HG03432 (cell line): Measurements from ENCODE around the gene DHX35.
"Not testable (repeated sequence)": the region's sequence is repeated elsewhere in the genome, so short reads cannot be mapped to it uniquely, and the experiment has no call there.

Experiments used
- ATAC-seq: cut with Tn5 transposase; IDR thresholded peaks from one replicate; pipeline ENCODE4 v1.9.1; 2021; ENCODE audit warnings: mild to moderate bottlenecking, moderate library complexity; ENCODE audit not compliant: unreplicated experiment

Gene DHX35

DNA sequence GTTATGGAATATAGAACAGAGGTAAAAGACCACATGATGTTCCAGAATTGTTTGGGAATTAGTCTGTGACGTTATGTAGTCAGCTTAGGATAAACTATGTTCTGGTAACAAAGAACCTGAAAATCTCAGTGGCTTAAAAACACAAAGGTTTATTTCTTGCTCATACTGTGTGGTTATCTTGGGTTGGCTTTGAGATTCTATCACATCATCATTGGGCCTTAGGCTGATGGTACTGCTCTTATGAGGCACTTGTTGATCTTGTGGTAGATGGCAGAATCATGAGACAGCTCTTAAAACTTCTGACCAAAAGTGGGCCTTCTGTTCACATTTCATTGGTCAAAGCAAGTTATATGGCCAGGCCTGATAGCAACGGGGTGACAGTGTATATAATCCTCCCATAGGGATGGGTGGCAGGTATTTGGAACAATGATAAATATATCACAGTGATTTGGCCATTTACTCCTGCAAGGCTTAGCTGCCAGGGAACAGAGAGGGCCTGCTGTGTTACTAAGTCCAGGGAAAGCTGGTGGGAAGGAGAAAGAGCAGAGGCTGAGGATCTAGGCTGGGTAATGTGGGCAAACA, 13.5 kb downstream of the DHX35 start:
- no peak for ATAC-seq

DNA sequence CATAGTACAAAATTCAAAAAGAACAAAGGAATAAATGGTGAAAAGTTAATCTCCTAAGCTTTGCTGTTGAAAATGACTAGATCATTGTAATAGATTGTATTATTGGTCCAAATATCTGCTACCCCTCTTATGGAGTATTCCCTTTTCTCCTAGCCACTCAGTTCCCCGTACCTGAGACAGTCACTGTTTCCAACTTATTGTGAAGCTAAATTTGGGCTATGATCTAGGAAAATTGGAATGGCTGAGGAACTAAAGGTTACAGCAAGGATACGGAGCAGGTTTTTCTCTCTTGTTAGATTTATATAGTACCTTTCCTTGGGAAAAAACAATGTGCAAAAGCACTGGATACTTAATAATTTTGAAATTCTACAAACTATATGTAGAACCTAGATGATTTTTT, 17.3 kb downstream of the DHX35 start:
- ATAC-seq: no peak

DNA sequence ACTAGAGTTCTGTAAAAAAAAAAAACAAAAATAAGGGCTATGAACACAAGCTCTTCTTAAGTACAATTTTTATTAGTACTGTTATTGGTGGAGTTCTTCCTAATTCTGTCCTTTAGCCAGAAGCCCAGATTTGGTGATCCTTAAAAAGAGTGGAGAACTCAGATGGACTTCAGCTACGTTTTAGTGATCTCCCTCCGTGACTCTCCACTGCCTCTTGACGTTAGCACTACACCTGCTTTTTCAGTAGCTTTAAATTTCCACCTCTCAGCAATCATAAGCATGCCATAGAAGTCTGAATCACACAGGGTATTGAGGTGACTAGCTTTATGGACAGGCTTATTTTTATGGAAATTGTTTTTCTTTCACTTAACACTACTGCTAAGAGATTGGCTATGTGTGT, 17.7 kb downstream of the DHX35 start:
- no peak for ATAC-seq

DNA sequence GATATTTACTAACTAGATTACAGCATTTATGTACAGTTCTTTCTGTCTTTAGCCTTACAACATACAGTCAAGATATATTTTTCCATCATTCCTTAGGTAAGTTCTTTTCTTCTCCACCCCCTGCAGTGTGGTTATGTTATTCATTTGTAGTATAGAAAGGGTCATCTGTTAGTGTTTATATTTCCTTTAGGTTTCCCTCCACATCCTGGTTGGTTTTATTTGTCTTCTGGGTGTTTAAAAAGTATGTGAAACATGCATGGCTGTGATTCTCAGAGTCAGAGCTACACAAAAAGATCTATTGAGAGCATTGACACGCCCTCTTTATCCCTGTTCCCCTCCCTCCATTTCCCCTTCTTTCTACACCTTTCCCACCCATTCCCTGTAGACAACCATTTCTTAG, 20.1 kb downstream of the DHX35 start:
- no peak for ATAC-seq

DNA sequence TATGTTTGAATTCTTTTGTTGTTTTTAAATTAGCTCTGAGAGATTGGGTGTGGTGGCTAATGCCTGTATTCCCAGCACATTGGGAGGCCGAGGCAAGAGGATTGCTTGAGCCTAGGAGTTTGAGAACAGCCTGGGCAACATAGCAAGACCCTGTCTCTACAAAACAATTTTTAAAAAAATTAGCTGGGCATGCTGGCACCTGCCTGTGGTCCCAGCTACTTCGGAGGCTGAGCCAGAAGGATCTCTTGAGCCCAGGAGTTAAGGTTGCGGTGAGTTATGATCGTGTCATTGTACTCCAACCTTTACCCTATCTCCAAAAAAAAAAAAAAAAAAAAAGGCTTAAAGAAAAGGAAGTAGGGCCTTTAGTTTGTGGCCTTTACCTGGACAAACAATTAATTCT, 22.9 kb downstream of the DHX35 start:
- ATAC-seq: no peak

DNA sequence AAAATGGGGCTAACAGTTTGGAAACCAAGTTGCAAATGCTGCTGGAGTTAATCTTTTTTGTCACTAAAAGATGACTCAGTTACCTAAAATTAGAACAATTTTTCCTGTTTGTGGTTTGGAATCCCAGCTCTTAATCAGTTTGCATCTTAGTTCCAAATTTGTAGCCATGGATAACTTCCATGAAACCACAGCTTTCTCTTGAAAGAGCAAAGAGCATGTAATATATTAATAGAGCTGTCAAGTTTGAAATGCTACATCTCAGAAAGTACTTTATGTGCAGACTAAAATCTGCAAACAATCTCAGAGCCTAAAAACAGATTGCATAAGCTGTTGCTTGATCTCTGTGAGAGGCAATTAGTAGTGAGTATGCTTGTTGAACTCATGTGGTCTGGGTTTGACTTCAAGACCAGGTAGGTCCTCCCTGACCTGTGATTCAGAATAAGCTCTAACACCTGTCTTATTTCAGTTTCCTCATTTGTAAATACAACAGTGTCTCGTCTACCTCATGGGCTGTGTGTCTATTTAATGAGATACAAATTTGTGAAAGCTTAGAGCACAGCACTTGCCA, 23.5 kb downstream of the DHX35 start:
- peak; percentile 32 for ATAC-seq

DNA sequence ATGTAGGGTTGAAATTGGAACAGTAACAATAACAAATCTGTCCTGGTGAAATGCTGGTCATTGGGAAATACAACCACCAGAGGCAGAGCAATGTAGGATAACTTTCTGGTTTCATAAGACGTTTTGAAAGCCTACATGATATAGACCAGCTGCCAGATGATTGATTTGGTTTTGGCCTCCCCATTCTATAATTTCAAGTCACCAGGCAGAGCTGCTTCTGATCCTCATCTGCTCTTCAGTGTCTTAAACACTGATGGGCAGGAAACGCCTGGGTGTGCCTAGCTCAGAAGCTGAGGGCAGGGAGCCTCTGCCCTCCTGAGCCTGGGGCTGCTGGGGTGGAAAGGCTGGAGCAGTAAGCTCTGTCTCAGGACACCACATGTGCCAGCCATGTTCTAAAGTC, 24.5 kb downstream of the DHX35 start:
- peak; percentile 62 for ATAC-seq

DNA sequence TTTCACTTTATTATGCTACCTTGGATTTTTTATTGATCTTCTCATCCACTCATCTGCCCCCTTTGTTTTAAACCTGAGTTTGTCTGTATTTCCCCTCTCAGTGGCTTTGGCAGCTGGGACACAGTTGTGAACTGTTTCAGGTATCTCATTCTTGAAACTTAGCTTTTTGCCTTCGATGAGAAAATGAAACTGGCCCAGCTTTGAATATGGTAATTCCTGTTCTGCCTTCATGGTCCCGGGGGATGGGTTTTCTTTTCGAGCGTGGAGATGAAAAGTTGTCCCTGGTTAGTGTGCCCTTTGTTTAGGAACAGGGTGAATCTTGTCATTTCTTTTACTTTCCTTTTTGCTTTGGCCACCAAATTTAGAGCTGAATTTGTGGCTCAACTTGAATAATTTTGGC, 25.6 kb downstream of the DHX35 start:
- peak; percentile 73 for ATAC-seq

DNA sequence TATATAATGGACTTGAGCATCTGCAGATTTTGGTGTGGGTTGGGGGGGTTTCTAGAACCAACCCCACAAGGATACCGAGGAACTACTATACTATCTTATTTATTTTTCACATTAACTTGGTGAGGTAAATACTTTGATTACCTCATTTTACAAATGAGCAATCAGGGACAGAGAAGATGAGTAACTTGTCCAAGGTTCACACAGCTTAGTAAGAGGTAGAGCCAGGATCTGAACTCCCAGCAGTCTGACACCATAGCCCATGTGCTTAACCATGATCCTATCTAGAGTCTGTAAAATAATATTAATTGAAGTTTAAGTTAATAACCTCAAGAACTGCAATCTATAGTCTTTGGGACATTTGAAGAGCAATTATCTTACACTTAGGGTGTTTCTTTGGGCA, 28.6 kb downstream of the DHX35 start:
- ATAC-seq: no peak

DNA sequence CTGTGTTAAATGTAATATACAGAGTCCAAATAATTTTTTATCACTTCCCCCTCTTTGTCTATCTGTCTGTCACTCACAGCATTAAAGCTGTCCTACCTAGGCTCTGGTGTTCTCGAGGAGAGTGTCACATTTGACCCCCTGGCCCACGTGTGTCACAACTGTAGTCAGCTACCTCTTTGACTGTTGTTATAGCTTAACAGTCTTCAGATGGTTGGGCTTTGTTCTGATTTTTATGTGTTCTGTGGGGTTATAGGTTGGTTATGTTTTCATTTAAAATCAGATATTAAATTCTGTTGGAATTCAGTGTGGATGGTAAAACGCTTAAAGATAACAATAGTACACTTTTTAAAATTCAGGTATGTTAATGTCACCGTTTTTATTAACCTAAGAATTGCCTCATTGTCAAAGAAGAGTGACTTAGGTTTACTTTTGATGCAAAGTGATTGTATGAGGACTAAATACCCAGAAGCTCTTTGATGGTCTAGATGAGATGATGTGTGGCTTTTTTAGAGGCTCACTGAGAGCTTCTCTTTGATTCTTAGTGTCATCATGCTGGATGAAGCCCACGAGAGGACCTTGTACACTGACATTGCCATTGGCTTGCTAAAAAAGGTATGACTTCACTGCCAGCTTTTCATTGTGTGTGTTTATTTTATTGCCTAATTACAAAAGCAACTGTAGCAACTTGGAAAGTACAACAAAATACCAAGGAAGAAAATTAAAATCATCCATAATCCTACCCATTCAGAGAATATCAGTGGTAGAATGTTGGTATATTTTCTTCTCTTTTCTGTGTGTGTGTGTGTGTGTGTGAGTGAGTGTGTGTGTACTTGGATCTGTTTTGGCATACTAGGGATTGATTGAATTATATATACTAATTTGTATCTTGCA, 29.9 kb downstream of the DHX35 start:
- ATAC-seq: no peak

DNA sequence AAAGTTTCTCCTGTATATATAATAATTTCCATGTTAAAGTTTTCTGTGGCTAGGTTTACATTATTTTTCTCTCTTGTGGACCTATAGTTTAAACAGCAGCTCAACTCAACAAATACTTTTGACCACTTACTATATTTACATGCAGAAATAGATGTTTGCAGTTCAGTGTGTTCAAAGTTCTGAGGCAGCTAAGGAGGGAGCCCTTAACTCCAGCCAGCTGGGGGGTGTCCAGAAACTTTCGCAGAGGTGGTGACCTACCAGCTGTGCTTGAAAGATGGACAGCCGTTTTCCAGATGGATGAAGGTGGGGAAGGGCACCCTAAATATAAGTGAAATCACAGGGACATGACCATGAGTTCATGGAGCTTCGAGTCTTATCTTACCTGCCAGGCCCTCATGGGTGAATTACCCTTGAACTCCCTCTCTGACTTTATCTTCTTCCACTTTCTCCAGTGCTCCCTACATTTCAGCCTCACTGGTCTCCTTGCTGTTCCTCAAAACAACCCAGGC, 33.4 kb downstream of the DHX35 start:
- ATAC-seq: no peak

DNA sequence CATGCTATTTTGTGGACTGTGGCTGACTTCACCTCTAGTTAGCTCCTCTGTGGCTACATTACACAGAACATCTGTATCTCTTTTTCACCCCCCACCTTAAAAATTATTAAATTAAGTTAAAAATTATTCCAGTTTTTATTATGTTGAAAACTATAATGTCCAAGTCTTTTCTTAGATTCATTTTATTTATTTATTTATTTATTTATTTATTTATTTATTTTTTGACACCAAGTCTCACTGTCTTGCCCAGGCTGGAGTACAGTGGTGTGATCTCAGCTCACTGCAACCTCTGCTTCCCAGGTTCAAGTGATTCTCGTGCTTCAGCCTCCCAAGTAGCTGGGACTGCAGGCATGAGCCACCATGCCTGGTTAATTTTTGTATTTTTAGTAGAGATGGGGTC, 34.7 kb downstream of the DHX35 start:
- ATAC-seq: not testable (repeated sequence)

DNA sequence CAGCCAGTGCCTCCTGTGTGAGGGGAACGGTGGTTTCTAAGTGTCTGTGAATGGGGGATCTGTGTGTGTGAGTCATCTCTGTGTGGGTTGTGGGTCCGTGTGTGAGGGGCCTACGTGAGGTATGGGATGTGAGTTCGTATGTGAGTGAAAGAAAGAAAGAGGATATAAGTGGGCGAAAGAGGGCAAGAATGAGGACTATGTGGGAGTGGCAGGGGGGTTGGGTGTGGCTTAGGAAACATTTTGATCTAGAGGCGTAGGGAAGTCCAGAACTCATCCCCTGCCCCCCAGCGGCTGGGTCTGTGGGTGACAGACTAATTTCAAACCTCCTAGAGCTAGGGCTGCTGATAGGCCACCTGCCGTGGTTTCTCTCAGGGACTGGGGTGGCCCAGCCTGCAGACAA, 35.5 kb downstream of the DHX35 start:
- peak; percentile 96 for ATAC-seq

DNA sequence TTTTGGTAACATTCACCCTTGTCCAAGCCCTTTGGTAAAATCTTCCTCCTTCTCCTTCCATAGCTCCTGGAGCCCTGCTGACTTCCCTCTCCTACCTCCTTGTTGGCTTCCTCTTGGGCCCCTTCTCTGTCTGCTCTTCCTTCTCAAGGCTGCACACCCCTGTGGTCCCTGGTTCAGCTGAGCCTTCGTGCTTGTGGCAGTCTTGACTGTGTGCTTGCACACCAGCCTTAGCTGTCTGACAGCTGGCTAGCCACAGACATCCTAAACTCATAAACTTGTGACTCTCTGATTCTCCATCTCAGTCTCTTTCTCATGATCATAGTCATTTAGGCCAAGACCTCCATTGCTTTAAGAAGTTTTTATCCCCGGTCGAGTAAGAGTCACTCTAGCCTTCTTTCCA, 37.1 kb downstream of the DHX35 start:
- no peak for ATAC-seq

DNA sequence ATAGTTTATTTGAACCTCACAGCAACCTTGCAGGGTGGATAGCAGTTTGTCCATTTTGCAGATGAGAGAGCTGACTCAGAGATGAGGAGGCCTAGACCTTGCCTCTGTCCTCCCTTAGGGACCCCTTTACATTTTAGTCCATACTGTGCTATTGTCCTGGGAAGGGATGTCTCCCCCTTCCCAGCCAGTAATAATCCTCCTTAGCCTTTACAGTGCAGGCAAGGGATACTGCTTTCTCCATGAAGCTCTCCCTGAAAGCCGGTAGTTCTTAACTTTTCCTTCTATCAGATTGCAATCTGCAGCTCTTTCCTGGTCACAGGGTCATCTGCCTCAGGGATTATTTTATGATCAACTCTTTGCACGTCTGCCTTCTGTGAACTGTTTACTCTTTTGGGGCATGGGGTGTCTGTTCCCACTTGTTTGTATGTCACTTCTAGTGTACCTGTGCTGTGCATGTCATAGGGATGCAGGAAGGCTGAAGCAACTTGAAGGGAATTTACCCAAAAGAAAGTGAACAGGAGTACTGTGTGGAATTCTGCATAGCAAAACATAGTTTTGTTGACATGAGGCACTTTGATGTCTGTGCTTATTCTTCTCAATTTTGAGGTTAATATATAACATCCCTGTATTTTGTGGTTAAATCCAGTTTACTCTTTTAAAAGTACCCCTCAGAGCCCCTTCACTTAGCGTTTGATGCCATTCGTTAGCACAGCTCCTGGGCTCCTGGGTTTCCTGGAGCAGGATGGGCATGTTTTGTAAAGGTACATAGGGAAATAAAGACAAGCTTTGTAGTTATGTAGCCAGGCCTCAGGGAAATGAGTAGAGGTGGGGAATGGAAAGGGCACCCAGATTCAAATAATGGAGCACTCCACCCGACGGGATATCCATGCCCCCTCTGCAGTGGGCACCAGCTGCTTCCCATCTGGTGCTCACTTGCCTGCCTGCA, 38.1 kb downstream of the DHX35 start:
- no peak for ATAC-seq

DNA sequence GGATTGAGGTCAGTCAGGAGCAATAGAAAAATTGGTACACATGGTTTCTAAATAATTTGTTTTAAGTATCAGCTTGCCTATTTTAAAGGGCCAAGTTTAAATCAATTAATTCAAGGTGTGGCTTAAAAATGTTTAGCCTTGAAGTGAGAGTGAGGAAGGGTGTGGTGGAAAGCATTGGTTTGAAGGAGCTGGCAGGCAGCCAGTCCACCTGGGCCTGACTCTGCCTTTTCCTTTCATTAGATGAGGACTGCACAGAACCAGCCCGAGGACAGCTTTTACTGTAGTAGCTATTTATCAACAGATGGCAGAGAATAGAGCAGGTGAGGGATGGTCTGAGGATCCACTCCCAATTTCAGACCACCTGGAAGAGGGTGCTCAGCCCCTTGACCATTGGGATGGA, 42.4 kb downstream of the DHX35 start:
- ATAC-seq: no peak

DNA sequence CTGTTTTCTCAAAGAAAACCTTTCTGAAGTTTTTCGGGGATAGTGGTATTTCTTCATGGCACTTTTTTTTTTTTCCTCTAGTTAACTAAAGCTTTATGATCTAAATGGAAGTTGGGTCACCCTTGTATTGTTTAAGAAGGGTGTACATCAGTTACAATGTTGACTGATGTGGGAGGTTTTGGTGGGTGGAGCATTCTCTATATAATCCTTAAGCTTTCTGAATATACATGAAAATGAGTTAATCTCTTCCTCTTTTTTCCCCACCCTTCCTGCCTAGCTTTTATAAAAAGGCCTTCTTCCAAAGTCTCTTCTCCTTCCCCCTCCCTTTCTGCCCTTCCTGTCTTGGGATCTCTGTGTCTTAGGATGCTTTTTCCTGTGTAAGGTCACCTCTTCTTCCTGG, 47.2 kb downstream of the DHX35 start:
- ATAC-seq: no peak

DNA sequence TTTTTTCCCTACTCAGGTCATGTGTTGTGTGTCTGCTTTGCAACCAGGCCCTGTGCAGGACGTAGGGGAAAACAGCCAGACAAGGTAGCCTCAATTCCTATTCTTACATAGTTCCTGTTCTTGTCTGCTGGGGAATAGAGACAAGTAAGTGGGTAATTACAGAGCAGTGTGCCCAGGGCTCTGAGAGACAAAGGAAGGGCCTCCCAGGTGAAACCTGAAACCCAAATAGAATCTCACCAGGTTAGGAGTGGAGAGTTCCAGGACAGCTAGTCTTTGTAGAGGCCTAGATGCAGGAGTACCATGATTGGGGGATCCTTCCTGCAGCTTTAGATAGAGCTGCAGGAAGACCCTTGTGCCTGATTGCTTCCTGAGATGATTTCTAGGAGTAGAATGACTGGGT, 48.4 kb downstream of the DHX35 start:
- no peak for ATAC-seq

DNA sequence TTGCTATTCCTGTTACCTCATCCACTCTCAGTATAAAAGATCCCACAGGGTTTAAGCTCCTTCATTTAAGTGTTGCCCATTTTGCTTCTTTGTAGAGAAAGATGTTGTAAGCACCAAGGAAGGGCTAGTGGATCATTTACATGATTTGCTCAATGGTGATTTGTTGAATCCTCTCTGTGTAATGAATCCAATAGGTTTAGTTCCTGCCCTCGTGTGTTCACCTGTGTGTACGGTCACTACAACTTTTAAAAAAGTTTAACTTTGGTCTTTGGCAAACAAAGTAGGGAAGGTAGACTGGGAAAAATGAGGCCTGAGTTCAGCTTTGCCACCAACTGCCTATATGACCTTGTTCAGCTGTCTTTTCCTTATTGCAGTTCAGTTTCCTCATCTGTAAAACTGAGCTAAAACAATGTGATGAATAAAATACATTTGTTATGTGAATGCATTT, 51.5 kb downstream of the DHX35 start:
- ATAC-seq: no peak

DNA sequence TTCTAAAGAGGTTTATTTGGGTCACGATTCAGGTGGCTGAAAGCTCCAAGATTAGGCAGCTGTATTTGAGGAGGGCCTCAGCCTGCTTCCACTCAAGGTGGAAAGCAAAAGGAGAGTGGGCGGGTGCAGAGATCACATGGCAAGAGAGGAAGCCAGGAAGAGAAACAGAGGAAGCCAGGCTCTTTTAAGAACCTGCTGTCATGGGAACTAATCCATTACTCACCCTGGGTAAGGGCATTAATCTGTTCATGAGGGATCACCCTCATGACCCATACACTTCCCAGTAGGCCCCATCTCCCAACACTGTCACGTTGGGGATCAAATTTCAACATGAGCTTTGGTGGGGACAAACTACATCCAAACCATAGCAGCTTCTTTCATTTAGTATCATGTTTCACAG, 53.9 kb downstream of the DHX35 start:
- no peak for ATAC-seq

DNA sequence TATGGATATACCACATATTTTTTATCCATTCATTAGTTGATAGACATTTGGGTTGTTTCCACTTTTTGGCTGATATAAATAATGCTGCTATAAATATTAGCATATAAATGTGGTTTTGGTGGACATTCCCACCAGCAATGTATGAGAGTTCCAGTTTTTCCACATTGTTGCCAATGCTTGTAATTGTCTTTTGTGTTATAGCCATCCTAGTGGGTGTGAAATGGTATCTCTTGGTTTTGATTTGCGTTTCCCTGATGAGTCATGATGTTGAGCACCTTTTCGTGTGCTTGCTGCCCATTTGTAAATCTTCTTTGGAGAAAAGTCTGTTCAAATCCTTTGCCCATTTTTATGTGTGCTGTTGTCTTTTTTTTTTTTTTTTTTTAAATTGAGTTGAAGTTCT, 54.4 kb downstream of the DHX35 start:
- no peak for ATAC-seq
